HG02759 (cell line): ENCODE measurements around the gene L3MBTL4.
"Not testable (repeated sequence)": the region's sequence is repeated elsewhere in the genome, so short reads cannot be mapped to it uniquely, and the experiment has no call there.

Source experiments
- ATAC-seq: cut with Tn5 transposase; IDR thresholded peaks from one replicate; pipeline ENCODE4 v1.9.1; 2021; ENCODE audit warnings: mild to moderate bottlenecking, moderate library complexity; ENCODE audit not compliant: unreplicated experiment

L3MBTL4 gene

DNA sequence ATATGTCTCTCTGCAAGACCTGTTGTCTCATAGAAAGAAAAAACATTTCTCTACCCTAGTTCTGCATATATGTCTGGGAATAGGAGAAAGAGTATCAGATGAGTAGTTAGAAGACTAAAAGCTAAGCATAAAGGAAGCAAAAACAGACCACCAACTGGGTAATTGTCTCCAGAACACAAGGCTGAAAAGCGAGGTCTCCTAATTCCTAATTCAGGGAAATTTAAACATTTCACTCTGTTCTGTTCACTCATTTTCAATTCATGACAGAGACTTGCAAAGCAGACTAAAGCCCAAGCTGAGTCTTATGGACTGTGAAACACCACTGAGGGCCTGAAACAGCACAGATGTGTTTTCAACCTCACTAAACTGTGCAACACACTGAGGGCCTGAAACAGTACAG is 294.9 kb downstream of the L3MBTL4 start:
- no peak for ATAC-seq

GRCh38 chr18:6118080-6118479 is 296.6 kb downstream of the L3MBTL4 start:
- ATAC-seq, result no peak

DNA sequence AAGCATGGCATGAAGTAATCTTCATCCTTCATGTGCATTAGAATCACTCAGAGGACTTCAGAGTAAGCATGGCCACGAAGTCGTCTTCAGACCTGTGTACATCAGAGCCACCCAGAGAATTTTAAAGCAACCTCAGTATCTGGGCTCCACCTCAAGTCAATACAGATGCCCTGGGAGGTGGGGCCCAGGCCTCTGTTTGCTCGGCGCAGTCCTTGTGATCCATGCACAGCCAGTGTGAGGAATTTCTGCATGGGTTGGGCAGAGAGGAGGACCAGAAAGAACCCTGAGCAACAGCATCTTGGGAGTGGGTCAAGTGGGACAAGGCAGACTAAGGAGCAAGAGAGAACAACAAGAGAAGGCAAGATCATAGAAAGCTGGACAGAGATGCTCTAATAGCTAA is 299.0 kb downstream of the L3MBTL4 start:
- no peak for ATAC-seq

GRCh38 chr18:6113650-6114049 is 301.1 kb downstream of the L3MBTL4 start:
- ATAC-seq, result no peak

GRCh38 chr18:6111726-6112125 is 303.0 kb downstream of the L3MBTL4 start:
- no peak for ATAC-seq

DNA sequence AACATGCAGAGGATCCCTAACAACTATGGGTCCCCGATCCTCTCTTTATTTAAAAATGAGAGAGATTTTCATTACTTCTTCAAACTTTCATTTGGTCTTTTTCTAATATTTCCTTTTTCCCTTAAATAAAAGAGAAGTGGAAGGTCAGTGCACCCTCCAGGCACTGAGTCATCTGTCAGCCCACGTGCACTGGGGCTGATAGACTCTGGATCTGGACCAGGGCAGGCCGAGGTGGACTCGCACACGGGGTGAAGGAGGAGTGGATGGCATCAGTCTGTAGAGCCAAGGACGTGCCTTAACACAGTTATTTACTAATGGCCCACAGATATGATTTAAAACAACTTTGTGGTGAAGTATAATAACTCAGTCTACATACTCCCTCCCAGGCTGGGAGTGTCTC is 305.0 kb downstream of the L3MBTL4 start:
- no peak for ATAC-seq

DNA sequence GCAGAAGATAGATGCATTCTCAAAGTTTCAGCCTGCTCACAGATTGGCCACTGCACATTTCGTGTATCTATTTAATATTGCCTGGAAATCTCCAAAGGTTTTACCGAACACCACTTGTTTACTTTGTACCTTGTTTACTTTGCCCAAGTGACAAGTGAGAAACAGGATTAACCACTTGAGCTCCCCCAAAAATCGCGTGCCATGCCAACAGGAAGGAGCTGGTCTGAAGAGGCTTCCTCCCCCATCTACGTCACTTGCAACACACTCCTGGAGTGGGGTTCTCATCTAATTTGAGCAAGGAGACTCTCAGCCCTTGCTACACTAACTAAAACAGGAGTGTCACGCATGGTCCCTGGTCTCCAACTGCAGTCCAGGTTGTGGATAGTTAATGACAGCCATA is 306.9 kb downstream of the L3MBTL4 start:
- no peak for ATAC-seq

DNA sequence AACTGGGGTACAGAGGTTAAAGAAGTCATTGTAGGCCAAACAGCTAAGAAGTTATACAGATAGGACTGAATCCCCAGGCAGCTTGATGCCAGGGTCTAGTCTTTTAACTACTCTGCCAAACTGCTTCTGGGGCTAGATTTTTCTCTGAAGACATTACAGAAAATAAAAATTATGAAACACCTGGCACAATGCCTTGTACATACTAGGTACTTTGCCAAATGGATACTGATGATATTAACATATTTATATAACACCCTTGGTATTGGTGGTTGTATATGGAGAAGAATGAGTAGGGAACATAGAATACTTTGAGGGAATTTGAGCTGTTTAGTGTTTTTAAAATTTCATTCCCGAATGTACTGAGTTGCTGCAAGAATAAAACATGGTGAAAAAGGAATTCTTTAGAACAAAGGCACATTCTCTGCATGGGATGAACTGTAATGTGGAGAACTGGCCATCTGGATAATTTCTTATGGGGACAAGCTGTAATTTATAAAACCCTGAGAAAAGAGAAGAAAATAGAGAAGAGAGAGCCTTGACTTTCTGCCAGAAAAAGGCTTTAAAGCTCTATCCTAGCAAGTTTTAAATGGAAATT is 308.5 kb downstream of the L3MBTL4 start:
- no peak for ATAC-seq

- no peak for ATAC-seq
Measured at GRCh38 chr18:6103741-6104140, 311.0 kb downstream of the L3MBTL4 start.

GRCh38 chr18:6096730-6097129 is 318.0 kb downstream of the L3MBTL4 start:
- no peak for ATAC-seq

DNA sequence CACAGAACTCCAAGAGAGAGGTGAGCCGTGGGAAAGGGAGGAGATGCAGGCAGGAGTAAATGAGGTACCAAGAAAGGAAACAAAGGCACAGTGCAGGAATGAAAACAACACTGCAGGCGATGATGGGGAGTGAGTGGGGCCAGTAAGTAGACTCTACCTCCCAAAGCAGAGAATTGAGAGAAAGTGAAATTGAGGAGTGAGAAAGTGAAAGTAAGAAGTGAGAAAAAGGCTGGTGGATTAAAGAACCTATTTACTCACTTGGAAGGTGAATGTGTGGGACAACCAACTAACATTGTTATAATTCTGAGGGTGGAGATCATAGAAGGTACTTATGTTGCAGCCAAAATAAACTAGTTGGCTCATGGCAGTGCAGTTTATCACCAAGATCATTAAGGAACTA is 326.3 kb downstream of the L3MBTL4 start:
- no peak for ATAC-seq

GRCh38 chr18:6086731-6087130 is 328.0 kb downstream of the L3MBTL4 start:
- no peak for ATAC-seq

DNA sequence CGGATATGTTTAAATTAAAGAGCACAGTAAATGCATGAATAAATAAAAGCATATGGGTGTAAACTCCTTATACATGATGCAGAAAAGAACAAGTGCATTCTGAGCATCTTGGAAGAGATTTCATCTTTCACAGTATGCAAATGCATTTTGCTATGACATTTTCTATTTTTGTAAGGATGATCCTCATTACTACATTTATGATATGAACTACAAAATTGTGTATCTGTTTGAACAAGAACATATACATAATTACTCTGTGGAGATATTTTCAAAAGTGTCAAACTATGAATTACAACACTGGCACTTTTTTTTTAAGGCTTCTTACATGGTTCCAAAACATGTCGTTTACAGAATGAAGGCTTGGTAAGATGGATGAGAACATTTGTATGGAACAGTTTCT is 335.3 kb downstream of the L3MBTL4 start:
- ATAC-seq, result no peak

GRCh38 chr18:6078877-6079276 is 335.8 kb downstream of the L3MBTL4 start:
- ATAC-seq, result no peak

DNA sequence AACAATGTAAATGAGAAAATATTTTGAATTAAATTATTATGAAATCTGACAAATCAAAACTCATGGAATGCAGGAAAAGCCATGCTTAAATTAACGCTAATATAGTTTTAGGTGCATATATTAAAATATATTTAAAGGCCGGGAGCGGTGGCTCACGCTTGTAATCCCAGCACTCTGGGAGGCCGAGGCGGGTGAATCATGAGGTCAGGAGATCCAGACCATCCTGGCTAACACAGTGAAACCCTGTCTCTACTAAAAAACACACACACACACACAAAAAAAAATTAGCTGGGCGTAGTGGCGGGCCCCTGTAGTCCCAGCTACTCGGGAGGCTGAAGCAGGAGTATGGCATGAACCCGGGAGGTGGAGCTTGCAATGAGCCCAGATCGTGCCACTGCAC is 342.3 kb downstream of the L3MBTL4 start:
- ATAC-seq, result not testable (repeated sequence)

DNA sequence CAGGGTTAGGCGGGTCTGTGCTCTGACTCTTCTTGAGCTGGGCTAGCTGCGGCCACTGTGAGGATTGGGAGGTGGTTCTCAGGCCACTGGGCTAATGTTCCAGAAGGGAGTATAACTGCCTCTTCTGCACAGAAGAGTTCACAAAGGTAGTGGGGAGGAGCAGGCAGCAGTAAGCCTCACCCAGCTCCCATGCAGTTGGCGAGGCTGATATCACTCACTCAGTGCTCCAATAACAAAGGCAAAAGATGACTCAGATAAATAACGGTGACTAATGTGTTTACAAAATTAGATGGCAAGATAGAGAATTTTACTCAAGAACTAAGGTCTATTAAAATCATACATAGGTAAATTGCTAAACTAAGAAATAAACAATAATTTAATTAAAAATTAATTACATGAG is 345.2 kb downstream of the L3MBTL4 start:
- no peak for ATAC-seq

- ATAC-seq, result peak; percentile 67
Measured at GRCh38 chr18:6069103-6069502, 345.6 kb downstream of the L3MBTL4 start.

GRCh38 chr18:6060149-6060548 is 354.6 kb downstream of the L3MBTL4 start:
- ATAC-seq, result no peak

DNA sequence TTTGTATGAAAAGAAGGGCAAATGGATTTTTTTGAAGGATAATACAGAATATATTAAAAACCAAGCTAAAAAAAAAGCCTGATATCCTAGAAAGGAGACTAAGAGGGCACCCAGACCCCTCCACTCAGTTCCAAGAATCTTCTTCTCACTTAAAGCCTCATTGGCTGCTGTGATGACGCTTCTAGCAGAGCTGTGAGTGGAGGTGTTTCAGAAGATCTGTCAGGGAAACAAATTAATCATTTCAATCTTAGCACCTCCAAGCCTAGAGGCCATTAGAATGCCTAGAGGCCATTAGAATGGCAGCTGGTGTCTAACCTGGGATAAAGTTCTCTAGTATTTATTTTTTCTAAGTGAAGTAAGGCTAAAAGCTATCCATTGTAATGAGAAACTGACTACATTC is 355.2 kb downstream of the L3MBTL4 start:
- no peak for ATAC-seq

- no peak for ATAC-seq
Measured at GRCh38 chr18:6058941-6059340, 355.8 kb downstream of the L3MBTL4 start.

GRCh38 chr18:6057604-6058003 is 357.1 kb downstream of the L3MBTL4 start:
- no peak for ATAC-seq

- ATAC-seq, result peak; percentile 80
Measured at GRCh38 chr18:6056171-6056910, 358.4 kb downstream of the L3MBTL4 start.

DNA sequence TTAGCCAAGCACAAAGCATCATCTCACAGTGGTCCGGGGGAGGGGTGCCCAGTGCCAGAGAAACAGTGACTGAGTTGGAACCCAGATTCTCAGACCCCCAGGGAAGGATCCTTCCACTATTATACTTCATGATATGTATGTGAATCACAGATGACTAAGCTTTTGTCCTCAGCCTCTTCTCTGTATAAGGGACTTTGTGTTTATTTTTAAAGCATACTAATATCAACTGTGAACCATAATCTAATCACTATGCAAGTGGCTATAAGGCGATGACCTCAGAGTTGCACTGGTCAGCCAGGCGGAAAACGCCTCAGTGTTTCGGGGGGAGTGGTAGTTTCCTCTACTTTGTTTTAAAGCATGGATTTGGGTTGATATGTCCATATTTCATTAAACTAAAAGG is 359.0 kb downstream of the L3MBTL4 start:
- ATAC-seq, result no peak
